ENCODE results near the gene BRD1.

BRD1 gene

GRCh38 chr22:49845241-49845640, 17.6 kb upstream of the BRD1 start:
- no peak for TF ChIP-seq CTCF (conservative IDR thresholded peaks at IDR 0.05)
- no peak overlapping the region for H3K27ac ChIP-seq

- TF ChIP-seq CTCF (conservative IDR thresholded peaks at IDR 0.05) = no peak
- no peak overlapping the region for H3K27ac ChIP-seq
Observed at GRCh38 chr22:49838771-49839717, 11.4 kb upstream of the BRD1 start.

GRCh38 chr22:49833340-49834007, 5.8 kb upstream of the BRD1 start:
- no peak overlapping the region for H3K27ac ChIP-seq
- TF ChIP-seq CTCF (conservative IDR thresholded peaks at IDR 0.05) = no peak

- H3K27ac ChIP-seq = no peak overlapping the region
- TF ChIP-seq CTCF (conservative IDR thresholded peaks at IDR 0.05) = no peak
Observed at GRCh38 chr22:49829044-49829853, 1.6 kb upstream of the BRD1 start.

- H3K27ac ChIP-seq = no peak overlapping the region
- no peak for TF ChIP-seq CTCF (conservative IDR thresholded peaks at IDR 0.05)
Observed at GRCh38 chr22:49828599-49828965, 909 bp upstream of the BRD1 start.

GRCh38 chr22:49827271-49827852, 311 bp downstream of the BRD1 start:
- H3K27ac ChIP-seq = peak overlapping the region; percentile 73

More at GRCh38 chr22:49827271-49827852, 311 bp downstream of the BRD1 start:
- no peak for TF ChIP-seq CTCF (conservative IDR thresholded peaks at IDR 0.05)
